WTC11 (cell line): ENCODE results near the gene TAF6. TPM values are rescaled to one million over a fixed set of nuclear protein-coding genes. Genes with fewer than 3 reads are reported as not detected.

Experiments used
- AR ChIP-seq: fragments of 250-450 bp; sonication (Bioruptor Pico); IDR thresholded peaks from 2 replicates; pipeline ENCODE4 v1.9.0; 2021; ENCODE audit warnings: mild to moderate bottlenecking
- FOXK1 ChIP-seq: sonication (generic); formaldehyde crosslinking; IDR thresholded peaks from 2 replicates; pipeline ENCODE4 v1.8.0; 2022; ENCODE audit warnings: mild to moderate bottlenecking, moderate library complexity, missing genetic modification reagents
- GABPB1 ChIP-seq: sonication (generic); formaldehyde crosslinking; IDR thresholded peaks from 2 replicates; pipeline ENCODE4 v1.8.1; 2023; ENCODE audit warnings: mild to moderate bottlenecking, missing genetic modification reagents
- GRHL2 ChIP-seq: fragments of 250-450 bp; sonication (Bioruptor Pico); IDR thresholded peaks from 2 replicates; pipeline ENCODE4 v1.8.0; 2022; ENCODE audit warnings: mild to moderate bottlenecking, moderate library complexity; ENCODE audit not compliant: insufficient replicate concordance, severe bottlenecking
- GTF2I ChIP-seq: fragments of 250-450 bp; sonication (Bioruptor Pico); conservative IDR thresholded peaks from 2 replicates; pipeline ENCODE4 v1.4.0; 2021; ENCODE audit warnings: mild to moderate bottlenecking
- MYBL2 ChIP-seq: sonication (generic); formaldehyde crosslinking; IDR thresholded peaks from 2 replicates; pipeline ENCODE4 v1.8.1; 2023; ENCODE audit warnings: mild to moderate bottlenecking, moderate library complexity, missing genetic modification reagents
- PREB ChIP-seq: sonication (generic); formaldehyde crosslinking; IDR thresholded peaks from 2 replicates; pipeline ENCODE4 v1.8.1; 2022; ENCODE audit warnings: mild to moderate bottlenecking, missing genetic modification reagents, moderate library complexity, borderline replicate concordance
- USF1 ChIP-seq: sonication (generic); formaldehyde crosslinking; IDR thresholded peaks from 2 replicates; pipeline ENCODE4 v1.8.0; 2022; ENCODE audit warnings: mild to moderate bottlenecking, missing genetic modification reagents
- ZNF121 ChIP-seq: sonication (generic); formaldehyde crosslinking; IDR thresholded peaks from 2 replicates; pipeline ENCODE4 v1.8.0; 2023; ENCODE audit warnings: missing genetic modification reagents
- ZNF138 ChIP-seq: sonication (generic); formaldehyde crosslinking; conservative IDR thresholded peaks from 2 replicates; pipeline ENCODE4 v1.8.1; 2022; ENCODE audit warnings: mild to moderate bottlenecking, moderate library complexity, missing genetic modification reagents
- ZNF317 ChIP-seq: sonication (generic); formaldehyde crosslinking; IDR thresholded peaks from 2 replicates; pipeline ENCODE4 v1.8.1; 2023; ENCODE audit warnings: low read depth, mild to moderate bottlenecking, moderate library complexity, missing genetic modification reagents, borderline replicate concordance
- ZNF532 ChIP-seq: fragments of 250-450 bp; sonication (Bioruptor Pico); IDR thresholded peaks from 2 replicates; pipeline ENCODE4 v1.9.0; 2021; ENCODE audit warnings: mild to moderate bottlenecking, borderline replicate concordance
- total RNA-seq: library from RNA; stranded (reverse); gene quantifications from 3 replicates; pipeline ENCODE4 v1.2.3, GENCODE V29; 2021
- TF ChIP-seq, protein P1 (sequence below): sonication (generic); formaldehyde crosslinking; IDR thresholded peaks from 2 replicates; pipeline ENCODE4 v1.8.0; 2023; ENCODE audit warnings: mild to moderate bottlenecking, missing genetic modification reagents
- TF ChIP-seq, protein P2 (sequence below): sonication (generic); formaldehyde crosslinking; IDR thresholded peaks from 2 replicates; pipeline ENCODE4 v1.8.1; 2022; ENCODE audit warnings: mild to moderate bottlenecking, moderate library complexity, missing genetic modification reagents
- TF ChIP-seq, protein P3 (sequence below): sonication (generic); formaldehyde crosslinking; IDR thresholded peaks from 2 replicates; pipeline ENCODE4 v1.8.1; 2023; ENCODE audit warnings: mild to moderate bottlenecking, moderate library complexity, missing genetic modification reagents
- TF ChIP-seq, protein P4 (sequence below): sonication (generic); formaldehyde crosslinking; IDR thresholded peaks from 2 replicates; pipeline ENCODE4 v1.8.1; 2023; ENCODE audit warnings: mild to moderate bottlenecking, missing genetic modification reagents
- TF ChIP-seq, protein P5 (sequence below): sonication (generic); formaldehyde crosslinking; IDR thresholded peaks from 2 replicates; pipeline ENCODE4 v1.8.1; 2023; ENCODE audit warnings: mild to moderate bottlenecking, missing genetic modification reagents, moderate library complexity

TAF6 gene
- total RNA-seq, 1 experiment from 2014 or later, result 121 TPM

DNA sequence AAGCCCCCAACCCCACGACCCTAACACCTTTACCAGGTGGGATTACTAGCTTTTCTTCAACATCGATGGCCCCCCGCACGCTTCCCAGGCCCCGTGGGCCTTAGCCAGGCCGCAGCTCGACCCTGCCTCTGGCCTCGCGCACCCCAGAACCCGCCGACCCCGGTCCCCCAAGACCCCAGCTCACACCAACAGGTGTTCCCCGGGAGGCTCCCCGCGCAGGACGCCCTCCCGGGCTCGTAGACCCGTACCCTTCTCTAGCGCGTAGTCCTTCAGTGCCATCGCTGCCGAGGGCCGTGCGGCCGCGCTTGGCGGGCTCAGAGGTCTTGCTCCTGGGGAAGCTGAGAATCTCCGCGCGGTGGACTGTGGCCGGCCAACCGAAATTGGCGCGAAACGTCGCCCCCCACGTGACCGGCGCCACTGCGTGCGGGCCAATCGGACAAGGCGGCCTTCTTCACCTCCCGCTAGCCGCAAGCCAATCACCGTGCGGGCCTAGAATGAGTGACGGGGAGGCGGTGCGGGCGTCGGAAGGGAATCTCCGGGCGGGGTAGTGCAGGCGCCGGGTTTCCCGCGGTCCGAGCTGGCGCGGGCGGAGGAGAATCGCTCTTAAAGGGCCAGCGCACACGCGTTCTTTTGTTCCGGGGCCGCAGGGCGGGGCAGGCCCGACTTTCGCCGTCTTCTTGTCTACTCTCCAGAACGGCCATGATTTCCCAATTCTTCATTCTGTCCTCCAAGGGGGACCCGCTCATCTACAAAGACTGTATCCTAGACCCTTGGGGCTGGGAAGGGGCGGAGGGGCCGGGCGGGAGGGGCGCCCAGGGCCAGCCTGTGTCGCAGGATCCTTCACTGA is 17.9 kb downstream of the TAF6 start, which contains the start of the genes AP4M1 and MCM7 (continued):
- TF ChIP-seq, protein P1, sequence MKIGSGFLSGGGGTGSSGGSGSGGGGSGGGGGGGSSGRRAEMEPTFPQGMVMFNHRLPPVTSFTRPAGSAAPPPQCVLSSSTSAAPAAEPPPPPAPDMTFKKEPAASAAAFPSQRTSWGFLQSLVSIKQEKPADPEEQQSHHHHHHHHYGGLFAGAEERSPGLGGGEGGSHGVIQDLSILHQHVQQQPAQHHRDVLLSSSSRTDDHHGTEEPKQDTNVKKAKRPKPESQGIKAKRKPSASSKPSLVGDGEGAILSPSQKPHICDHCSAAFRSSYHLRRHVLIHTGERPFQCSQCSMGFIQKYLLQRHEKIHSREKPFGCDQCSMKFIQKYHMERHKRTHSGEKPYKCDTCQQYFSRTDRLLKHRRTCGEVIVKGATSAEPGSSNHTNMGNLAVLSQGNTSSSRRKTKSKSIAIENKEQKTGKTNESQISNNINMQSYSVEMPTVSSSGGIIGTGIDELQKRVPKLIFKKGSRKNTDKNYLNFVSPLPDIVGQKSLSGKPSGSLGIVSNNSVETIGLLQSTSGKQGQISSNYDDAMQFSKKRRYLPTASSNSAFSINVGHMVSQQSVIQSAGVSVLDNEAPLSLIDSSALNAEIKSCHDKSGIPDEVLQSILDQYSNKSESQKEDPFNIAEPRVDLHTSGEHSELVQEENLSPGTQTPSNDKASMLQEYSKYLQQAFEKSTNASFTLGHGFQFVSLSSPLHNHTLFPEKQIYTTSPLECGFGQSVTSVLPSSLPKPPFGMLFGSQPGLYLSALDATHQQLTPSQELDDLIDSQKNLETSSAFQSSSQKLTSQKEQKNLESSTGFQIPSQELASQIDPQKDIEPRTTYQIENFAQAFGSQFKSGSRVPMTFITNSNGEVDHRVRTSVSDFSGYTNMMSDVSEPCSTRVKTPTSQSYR (CRISPR knock-in tag), result no peak
- TF ChIP-seq, protein P2, sequence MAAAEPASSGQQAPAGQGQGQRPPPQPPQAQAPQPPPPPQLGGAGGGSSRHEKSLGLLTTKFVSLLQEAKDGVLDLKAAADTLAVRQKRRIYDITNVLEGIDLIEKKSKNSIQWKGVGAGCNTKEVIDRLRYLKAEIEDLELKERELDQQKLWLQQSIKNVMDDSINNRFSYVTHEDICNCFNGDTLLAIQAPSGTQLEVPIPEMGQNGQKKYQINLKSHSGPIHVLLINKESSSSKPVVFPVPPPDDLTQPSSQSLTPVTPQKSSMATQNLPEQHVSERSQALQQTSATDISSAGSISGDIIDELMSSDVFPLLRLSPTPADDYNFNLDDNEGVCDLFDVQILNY, result peak; percentile 99
- TF ChIP-seq GABPB1 (peak; percentile 45; the same call in 1 of the 2 replicates), ZNF532 (CRISPR knock-in tag) (no peak), PREB (CRISPR knock-in tag) (no peak), MYBL2 (CRISPR knock-in tag) (peak; percentile 82; the same call in 1 of the 2 replicates), GTF2I (CRISPR knock-in tag) (no peak), GRHL2 (CRISPR knock-in tag) (no peak), ZNF138 (CRISPR knock-in tag) (no peak), ZNF121 (no peak), ZNF317 (CRISPR knock-in tag) (no peak), AR (CRISPR knock-in tag) (peak; percentile 79; the same call in 1 of the 2 replicates), USF1 (peak; percentile 99), FOXK1 (peak; percentile 53; the same call in 1 of the 2 replicates)
- TF ChIP-seq, protein P3, sequence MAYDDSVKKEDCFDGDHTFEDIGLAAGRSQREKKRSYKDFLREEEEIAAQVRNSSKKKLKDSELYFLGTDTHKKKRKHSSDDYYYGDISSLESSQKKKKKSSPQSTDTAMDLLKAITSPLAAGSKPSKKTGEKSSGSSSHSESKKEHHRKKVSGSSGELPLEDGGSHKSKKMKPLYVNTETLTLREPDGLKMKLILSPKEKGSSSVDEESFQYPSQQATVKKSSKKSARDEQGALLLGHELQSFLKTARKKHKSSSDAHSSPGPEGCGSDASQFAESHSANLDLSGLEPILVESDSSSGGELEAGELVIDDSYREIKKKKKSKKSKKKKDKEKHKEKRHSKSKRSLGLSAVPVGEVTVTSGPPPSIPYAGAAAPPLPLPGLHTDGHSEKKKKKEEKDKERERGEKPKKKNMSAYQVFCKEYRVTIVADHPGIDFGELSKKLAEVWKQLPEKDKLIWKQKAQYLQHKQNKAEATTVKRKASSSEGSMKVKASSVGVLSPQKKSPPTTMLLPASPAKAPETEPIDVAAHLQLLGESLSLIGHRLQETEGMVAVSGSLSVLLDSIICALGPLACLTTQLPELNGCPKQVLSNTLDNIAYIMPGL (CRISPR knock-in tag), result peak; percentile 51; the same call in 1 of the 2 replicates
- TF ChIP-seq, protein P4, sequence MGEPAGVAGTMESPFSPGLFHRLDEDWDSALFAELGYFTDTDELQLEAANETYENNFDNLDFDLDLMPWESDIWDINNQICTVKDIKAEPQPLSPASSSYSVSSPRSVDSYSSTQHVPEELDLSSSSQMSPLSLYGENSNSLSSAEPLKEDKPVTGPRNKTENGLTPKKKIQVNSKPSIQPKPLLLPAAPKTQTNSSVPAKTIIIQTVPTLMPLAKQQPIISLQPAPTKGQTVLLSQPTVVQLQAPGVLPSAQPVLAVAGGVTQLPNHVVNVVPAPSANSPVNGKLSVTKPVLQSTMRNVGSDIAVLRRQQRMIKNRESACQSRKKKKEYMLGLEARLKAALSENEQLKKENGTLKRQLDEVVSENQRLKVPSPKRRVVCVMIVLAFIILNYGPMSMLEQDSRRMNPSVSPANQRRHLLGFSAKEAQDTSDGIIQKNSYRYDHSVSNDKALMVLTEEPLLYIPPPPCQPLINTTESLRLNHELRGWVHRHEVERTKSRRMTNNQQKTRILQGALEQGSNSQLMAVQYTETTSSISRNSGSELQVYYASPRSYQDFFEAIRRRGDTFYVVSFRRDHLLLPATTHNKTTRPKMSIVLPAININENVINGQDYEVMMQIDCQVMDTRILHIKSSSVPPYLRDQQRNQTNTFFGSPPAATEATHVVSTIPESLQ (CRISPR knock-in tag), result no peak
- TF ChIP-seq, protein P5, sequence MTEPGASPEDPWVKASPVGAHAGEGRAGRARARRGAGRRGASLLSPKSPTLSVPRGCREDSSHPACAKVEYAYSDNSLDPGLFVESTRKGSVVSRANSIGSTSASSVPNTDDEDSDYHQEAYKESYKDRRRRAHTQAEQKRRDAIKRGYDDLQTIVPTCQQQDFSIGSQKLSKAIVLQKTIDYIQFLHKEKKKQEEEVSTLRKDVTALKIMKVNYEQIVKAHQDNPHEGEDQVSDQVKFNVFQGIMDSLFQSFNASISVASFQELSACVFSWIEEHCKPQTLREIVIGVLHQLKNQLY (CRISPR knock-in tag), result 0 out of 2 replicates have a peak, but pooled peaks have one; percentile 54
